ENCODE data around the gene NEK9.

- TF ChIP-seq POLR2A (IDR thresholded peaks at IDR 0.05), result no peak
- no peak for TF ChIP-seq EP300 (IDR thresholded peaks at IDR 0.05)
- no peak for TF ChIP-seq CTCF (IDR thresholded peaks at IDR 0.05)
These were observed 38.7 kb downstream of the NEK9 start for GRCh38 chr14:75088153-75088552.
